ENCODE data around the gene YPEL1. TPM values are rescaled to one million over a fixed set of nuclear protein-coding genes. Genes with fewer than 3 reads are reported as not detected.
"Not testable (repeated sequence)": the region's sequence is repeated elsewhere in the genome, so short reads cannot be mapped to it uniquely, and the experiment has no call there.

Gene YPEL1
- total RNA-seq, 2 donors from 2014 or later = 2.4 to 4.9 TPM

GRCh38 chr22:21759093-21759492 lies 23.5 kb upstream of the YPEL1 start:
- Mint-ChIP-seq H3K27ac (no peak overlapping the region), H3K36me3 (peaks cover 12 to 21% of the 10 kb centered on the region in 2 donors)
- DNase-seq (ENCODE audit: low spot score in 2 of 2) = no peak

GRCh38 chr22:21758091-21758864 lies 22.7 kb upstream of the YPEL1 start:
- DNase-seq (ENCODE audit: low spot score in 2 of 2) = no peak
- no peak for ATAC-seq
- Mint-ChIP-seq H3K36me3 (peaks cover 12 to 13% of the 10 kb centered on the region in 2 donors), H3K9me3 (no peaks in the 10 kb centered on the region), H3K27ac (peak overlapping the region in 1 of 2 donors; percentile 46)

More at GRCh38 chr22:21759093-21759492, 23.5 kb upstream of the YPEL1 start:
- H3K9me3 Mint-ChIP-seq = no peaks in the 10 kb centered on the region
- no peak for ATAC-seq

GRCh38 chr22:21755851-21756284 lies 20.3 kb upstream of the YPEL1 start:
- peaks cover 6 to 12% of the 10 kb centered on the region in 2 donors for H3K36me3 Mint-ChIP-seq
- no peaks in the 10 kb centered on the region for H3K9me3 Mint-ChIP-seq
- DNase-seq (ENCODE audit: low spot score in 2 of 2) = no peak
- ATAC-seq = peak; percentile 54 to 86
- H3K27ac Mint-ChIP-seq = peak overlapping the region in 1 of 2 donors; percentile 55

GRCh38 chr22:21754523-21754922 lies 18.9 kb upstream of the YPEL1 start:
- ATAC-seq (no peak), DNase-seq (ENCODE audit: low spot score in 2 of 2) (no peak)
- no peaks in the 10 kb centered on the region for H3K9me3 Mint-ChIP-seq
- peaks cover 6 to 12% of the 10 kb centered on the region in 2 donors for H3K36me3 Mint-ChIP-seq
- no peak overlapping the region for H3K27ac Mint-ChIP-seq

- Mint-ChIP-seq H3K27ac (no peak overlapping the region), H3K36me3 (peaks cover under 1 to 7% of the 10 kb centered on the region in 2 donors), H3K9me3 (no peaks in the 10 kb centered on the region)
- ATAC-seq (no peak), DNase-seq (ENCODE audit: low spot score in 2 of 2) (no peak)
Measured at GRCh38 chr22:21753374-21754111, 17.9 kb upstream of the YPEL1 start.

GRCh38 chr22:21752276-21752675 lies 16.7 kb upstream of the YPEL1 start:
- H3K36me3 Mint-ChIP-seq = peaks cover 0 to 3% of the 10 kb centered on the region in 2 donors
- H3K9me3 Mint-ChIP-seq = no peaks in the 10 kb centered on the region
- DNase-seq (ENCODE audit: low spot score in 2 of 2) (no peak), ATAC-seq (no peak)
- peak overlapping the region in 1 of 2 donors; percentile 66 for H3K27ac Mint-ChIP-seq

- ATAC-seq (no peak), DNase-seq (ENCODE audit: low spot score in 2 of 2) (no peak)
- H3K36me3 Mint-ChIP-seq = no peaks in the 10 kb centered on the region
- H3K27ac Mint-ChIP-seq = no peak overlapping the region
- H3K9me3 Mint-ChIP-seq = no peaks in the 10 kb centered on the region
Measured at GRCh38 chr22:21745948-21746347, 10.4 kb upstream of the YPEL1 start.

- not testable (repeated sequence) for H3K36me3 Mint-ChIP-seq; DNase-seq (ENCODE audit: low spot score in 2 of 2)
Measured at GRCh38 chr22:21744917-21745316, 9.3 kb upstream of the YPEL1 start.

GRCh38 chr22:21741790-21742189 lies 6.2 kb upstream of the YPEL1 start:
- DNase-seq (ENCODE audit: low spot score in 2 of 2) (no peak), ATAC-seq (peak in 1 of 2 donors; percentile 25)
- no peaks in the 10 kb centered on the region for H3K36me3 Mint-ChIP-seq
- H3K27ac Mint-ChIP-seq = no peak overlapping the region
- no peaks in the 10 kb centered on the region for H3K9me3 Mint-ChIP-seq

More at GRCh38 chr22:21744917-21745316, 9.3 kb upstream of the YPEL1 start:
- H3K9me3 Mint-ChIP-seq, H3K27ac Mint-ChIP-seq, ATAC-seq: not testable (repeated sequence)

GRCh38 chr22:21741059-21741458 lies 5.5 kb upstream of the YPEL1 start:
- ATAC-seq = no peak

GRCh38 chr22:21739828-21740377 lies 4.3 kb upstream of the YPEL1 start:
- H3K27ac Mint-ChIP-seq = no peak overlapping the region
- DNase-seq (ENCODE audit: low spot score in 2 of 2) = no peak
- no peak for ATAC-seq
- no peaks in the 10 kb centered on the region for H3K9me3 Mint-ChIP-seq
- H3K36me3 Mint-ChIP-seq = no peaks in the 10 kb centered on the region

More at GRCh38 chr22:21741059-21741458, 5.5 kb upstream of the YPEL1 start:
- H3K27ac Mint-ChIP-seq = no peak overlapping the region
- H3K36me3 Mint-ChIP-seq = no peaks in the 10 kb centered on the region
- DNase-seq (ENCODE audit: low spot score in 2 of 2) = no peak
- H3K9me3 Mint-ChIP-seq = no peaks in the 10 kb centered on the region

- H3K36me3 Mint-ChIP-seq = no peaks in the 10 kb centered on the region
- H3K9me3 Mint-ChIP-seq = no peaks in the 10 kb centered on the region
- H3K27ac Mint-ChIP-seq = no peak overlapping the region
- DNase-seq (ENCODE audit: low spot score in 2 of 2) (no peak), ATAC-seq (no peak)
Measured at GRCh38 chr22:21738966-21739365, 3.4 kb upstream of the YPEL1 start.

- Mint-ChIP-seq H3K27ac (no peak overlapping the region), H3K36me3 (no peaks in the 10 kb centered on the region), H3K9me3 (no peaks in the 10 kb centered on the region)
- DNase-seq (ENCODE audit: low spot score in 2 of 2) = no peak
- ATAC-seq = no peak
Measured at GRCh38 chr22:21738081-21738480, 2.5 kb upstream of the YPEL1 start.

GRCh38 chr22:21736948-21737347 lies 1.4 kb upstream of the YPEL1 start:
- Mint-ChIP-seq H3K9me3 (no peaks in the 10 kb centered on the region), H3K36me3 (no peaks in the 10 kb centered on the region), H3K27ac (no peak overlapping the region)
- DNase-seq (ENCODE audit: low spot score in 2 of 2) = no peak
- ATAC-seq = no peak

- no peak overlapping the region for H3K27ac Mint-ChIP-seq
- no peaks in the 10 kb centered on the region for H3K36me3 Mint-ChIP-seq
- no peaks in the 10 kb centered on the region for H3K9me3 Mint-ChIP-seq
- ATAC-seq = no peak
- DNase-seq (ENCODE audit: low spot score in 2 of 2) = no peak
Measured at GRCh38 chr22:21736084-21736642, 569 bp upstream of the YPEL1 start.

GRCh38 chr22:21734540-21735199 lies 924 bp downstream of the YPEL1 start:
- Mint-ChIP-seq H3K9me3 (no peaks in the 10 kb centered on the region), H3K27ac (peak overlapping the region in 1 of 2 donors; percentile 77)

More at GRCh38 chr22:21734540-21735199, 924 bp downstream of the YPEL1 start:
- DNase-seq (ENCODE audit: low spot score in 2 of 2) (no peak), ATAC-seq (no peak)
- H3K36me3 Mint-ChIP-seq = no peaks in the 10 kb centered on the region

All from activated naive CD4-positive, alpha-beta T cell treated with anti-CD3 and anti-CD28 coated beads, Interleukin-2, amount 50 U/mL, for 72 hours (primary cell).